ENCODE results near the gene PRSS22. TPM values are rescaled to one million over a fixed set of nuclear protein-coding genes. Genes with fewer than 3 reads are reported as not detected.

PRSS22 gene
- total RNA-seq, 3 donors from 2014 or later = 13.6 to 18.7 TPM; not detected in 1

- H3K27me3 ChIP-seq = no peaks in the 10 kb centered on the region
- TF ChIP-seq POLR2AphosphoS5 (IDR thresholded peaks at IDR 0.05) = no peak
- TF ChIP-seq POLR2A (IDR thresholded peaks at IDR 0.05) = no peak
- no peak for TF ChIP-seq CTCF (IDR thresholded peaks at IDR 0.05)
- intact Hi-C loops (cut with DNase I; ENCODE audit: low total_unique reads) = loop anchor here (10.0 kb wide), 1 partner anchor 105 kb away; the partner anchor contains the start of gene SRRM2
Measured at GRCh38 chr16:2859686-2860265, 1.8 kb upstream of the PRSS22 start.

GRCh38 chr16:2858245-2859025 lies 465 bp upstream of the PRSS22 start:
- Histone ChIP-seq H3K27ac (peak overlapping the region; percentile 91 to 93), H3K4me1 (no peaks in the 10 kb centered on the region), H3K27me3 (no peaks in the 10 kb centered on the region), H3K36me3 (no peaks in the 10 kb centered on the region), H3K9me3 (peaks cover 0 to 6% of the 10 kb centered on the region in 2 donors), H3K4me3 (peak overlapping the region in 2 of 3 donors; percentile 54 to 67)
- intact Hi-C loops (cut with DNase I; ENCODE audit: low total_unique reads) = loop anchor here (10.0 kb wide), 1 partner anchor 104 kb away; the partner anchor contains the start of gene SRRM2
- TF ChIP-seq POLR2A (IDR thresholded peaks at IDR 0.05) (no peak), CTCF (IDR thresholded peaks at IDR 0.05) (peak in 2 of 3 donors; percentile 22 to 63), POLR2AphosphoS5 (IDR thresholded peaks at IDR 0.05) (peak in 1 of 3 donors; percentile 54)
- peak; percentile 89 to 92 for DNase-seq (ENCODE audit: low spot score in 2 of 2)

More at GRCh38 chr16:2859686-2860265, 1.8 kb upstream of the PRSS22 start:
- no peak for DNase-seq (ENCODE audit: low spot score in 2 of 2)
- Histone ChIP-seq H3K27ac (no peak overlapping the region), H3K4me3 (no peak overlapping the region), H3K36me3 (no peaks in the 10 kb centered on the region), H3K9me3 (peaks cover 0 to 4% of the 10 kb centered on the region in 2 donors), H3K4me1 (no peaks in the 10 kb centered on the region)

GRCh38 chr16:2856686-2857450 lies 1.1 kb downstream of the PRSS22 start:
- Histone ChIP-seq H3K36me3 (no peaks in the 10 kb centered on the region), H3K9me3 (peaks cover 0 to 12% of the 10 kb centered on the region in 2 donors), H3K4me1 (no peaks in the 10 kb centered on the region), H3K27me3 (peaks cover 0 to 6% of the 10 kb centered on the region in 2 donors), H3K4me3 (peak overlapping the region in 2 of 3 donors; percentile 54 to 67), H3K27ac (peak overlapping the region; percentile 91 to 93)
- DNase-seq (ENCODE audit: low spot score in 2 of 2) = no peak
- TF ChIP-seq POLR2AphosphoS5 (IDR thresholded peaks at IDR 0.05) = no peak
- no peak for TF ChIP-seq CTCF (IDR thresholded peaks at IDR 0.05)
- no peak for TF ChIP-seq POLR2A (IDR thresholded peaks at IDR 0.05)
- intact Hi-C loops (cut with DNase I; ENCODE audit: low total_unique reads) = loop anchor here (10.0 kb wide), 1 partner anchor 102 kb away; the partner anchor contains the start of gene SRRM2

GRCh38 chr16:2856061-2856670 lies 1.8 kb downstream of the PRSS22 start:
- Histone ChIP-seq H3K27me3 (peaks cover 0 to 7% of the 10 kb centered on the region in 2 donors), H3K9me3 (peaks cover 0 to 12% of the 10 kb centered on the region in 2 donors), H3K36me3 (no peaks in the 10 kb centered on the region), H3K4me1 (no peaks in the 10 kb centered on the region), H3K27ac (peak overlapping the region; percentile 91 to 93), H3K4me3 (no peak overlapping the region)
- no peak for DNase-seq (ENCODE audit: low spot score in 2 of 2)
- TF ChIP-seq POLR2AphosphoS5 (IDR thresholded peaks at IDR 0.05) (no peak), POLR2A (IDR thresholded peaks at IDR 0.05) (no peak), CTCF (IDR thresholded peaks at IDR 0.05) (no peak)
- intact Hi-C loops (cut with DNase I; ENCODE audit: low total_unique reads) = loop anchor here (10.0 kb wide), 1 partner anchor 101 kb away; the partner anchor contains the start of gene SRRM2

Data from breast epithelium (tissue), 4 donors.